ENCODE data around the gene TCEA3.

Gene TCEA3

GRCh38 chr1:23444596-23445390 lies 20.2 kb upstream of the TCEA3 start:
- no peaks in the 10 kb centered on the region for H3K9me3 ChIP-seq (ENCODE audit: low read length)
- H3K27me3 ChIP-seq (ENCODE audit: control insufficient read depth in 1 of 2, insufficient read depth in 2 of 2, low read length in 2 of 2), result no peaks in the 10 kb centered on the region
- H3K9ac ChIP-seq (ENCODE audit: low read length), result no peak overlapping the region
- no peaks in the 10 kb centered on the region for H3K4me1 ChIP-seq (ENCODE audit: insufficient read depth, low read length)
- peaks cover 26% of the 10 kb centered on the region for H3K36me3 ChIP-seq (ENCODE audit: insufficient read depth, low read length)
- H3K27ac ChIP-seq (ENCODE audit: low read depth, low read length), result no peak overlapping the region
- no peak overlapping the region for H3K4me3 ChIP-seq (ENCODE audit: low read depth in 1 of 2, low read length in 2 of 2)

- Histone ChIP-seq H3K9me3 (ENCODE audit: low read length) (no peaks in the 10 kb centered on the region), H3K36me3 (ENCODE audit: insufficient read depth, low read length) (peaks cover 26% of the 10 kb centered on the region), H3K4me1 (ENCODE audit: insufficient read depth, low read length) (no peaks in the 10 kb centered on the region), H3K27ac (ENCODE audit: low read depth, low read length) (no peak overlapping the region), H3K27me3 (ENCODE audit: control insufficient read depth in 1 of 2, insufficient read depth in 2 of 2, low read length in 2 of 2) (no peaks in the 10 kb centered on the region), H3K4me3 (ENCODE audit: low read depth in 1 of 2, low read length in 2 of 2) (no peak overlapping the region), H3K9ac (ENCODE audit: low read length) (no peak overlapping the region)
These were observed 19.6 kb upstream of the TCEA3 start for GRCh38 chr1:23444104-23444533.

GRCh38 chr1:23442751-23443150 lies 18.2 kb upstream of the TCEA3 start:
- peaks cover 39% of the 10 kb centered on the region for H3K36me3 ChIP-seq (ENCODE audit: insufficient read depth, low read length)
- H3K4me3 ChIP-seq (ENCODE audit: low read depth in 1 of 2, low read length in 2 of 2), result no peak overlapping the region
- no peak overlapping the region for H3K27ac ChIP-seq (ENCODE audit: low read depth, low read length)
- H3K9me3 ChIP-seq (ENCODE audit: low read length), result no peaks in the 10 kb centered on the region
- H3K9ac ChIP-seq (ENCODE audit: low read length), result no peak overlapping the region
- H3K4me1 ChIP-seq (ENCODE audit: insufficient read depth, low read length), result no peaks in the 10 kb centered on the region
- H3K27me3 ChIP-seq (ENCODE audit: control insufficient read depth in 1 of 2, insufficient read depth in 2 of 2, low read length in 2 of 2), result no peaks in the 10 kb centered on the region

- Histone ChIP-seq H3K36me3 (ENCODE audit: insufficient read depth, low read length) (peaks cover 35% of the 10 kb centered on the region), H3K27ac (ENCODE audit: low read depth, low read length) (no peak overlapping the region), H3K4me1 (ENCODE audit: insufficient read depth, low read length) (no peaks in the 10 kb centered on the region), H3K27me3 (ENCODE audit: control insufficient read depth in 1 of 2, insufficient read depth in 2 of 2, low read length in 2 of 2) (no peaks in the 10 kb centered on the region), H3K9ac (ENCODE audit: low read length) (no peak overlapping the region), H3K9me3 (ENCODE audit: low read length) (no peaks in the 10 kb centered on the region), H3K4me3 (ENCODE audit: low read depth in 1 of 2, low read length in 2 of 2) (no peak overlapping the region)
These were observed 17.0 kb upstream of the TCEA3 start for GRCh38 chr1:23441446-23442148.

GRCh38 chr1:23438545-23438944 lies 14.0 kb upstream of the TCEA3 start:
- H3K27me3 ChIP-seq (ENCODE audit: control insufficient read depth in 1 of 2, insufficient read depth in 2 of 2, low read length in 2 of 2), result no peaks in the 10 kb centered on the region
- no peak overlapping the region for H3K9ac ChIP-seq (ENCODE audit: low read length)
- no peak overlapping the region for H3K27ac ChIP-seq (ENCODE audit: low read depth, low read length)
- no peak overlapping the region for H3K4me3 ChIP-seq (ENCODE audit: low read depth in 1 of 2, low read length in 2 of 2)
- H3K9me3 ChIP-seq (ENCODE audit: low read length), result no peaks in the 10 kb centered on the region
- H3K4me1 ChIP-seq (ENCODE audit: insufficient read depth, low read length), result no peaks in the 10 kb centered on the region
- peaks cover 63% of the 10 kb centered on the region for H3K36me3 ChIP-seq (ENCODE audit: insufficient read depth, low read length)

GRCh38 chr1:23437355-23437664 lies 12.8 kb upstream of the TCEA3 start:
- Histone ChIP-seq H3K9ac (ENCODE audit: low read length) (no peak overlapping the region), H3K27ac (ENCODE audit: low read depth, low read length) (no peak overlapping the region), H3K36me3 (ENCODE audit: insufficient read depth, low read length) (peaks cover 76% of the 10 kb centered on the region), H3K4me1 (ENCODE audit: insufficient read depth, low read length) (no peaks in the 10 kb centered on the region), H3K9me3 (ENCODE audit: low read length) (no peaks in the 10 kb centered on the region), H3K4me3 (ENCODE audit: low read depth in 1 of 2, low read length in 2 of 2) (no peak overlapping the region), H3K27me3 (ENCODE audit: control insufficient read depth in 1 of 2, insufficient read depth in 2 of 2, low read length in 2 of 2) (no peaks in the 10 kb centered on the region)

DNA sequence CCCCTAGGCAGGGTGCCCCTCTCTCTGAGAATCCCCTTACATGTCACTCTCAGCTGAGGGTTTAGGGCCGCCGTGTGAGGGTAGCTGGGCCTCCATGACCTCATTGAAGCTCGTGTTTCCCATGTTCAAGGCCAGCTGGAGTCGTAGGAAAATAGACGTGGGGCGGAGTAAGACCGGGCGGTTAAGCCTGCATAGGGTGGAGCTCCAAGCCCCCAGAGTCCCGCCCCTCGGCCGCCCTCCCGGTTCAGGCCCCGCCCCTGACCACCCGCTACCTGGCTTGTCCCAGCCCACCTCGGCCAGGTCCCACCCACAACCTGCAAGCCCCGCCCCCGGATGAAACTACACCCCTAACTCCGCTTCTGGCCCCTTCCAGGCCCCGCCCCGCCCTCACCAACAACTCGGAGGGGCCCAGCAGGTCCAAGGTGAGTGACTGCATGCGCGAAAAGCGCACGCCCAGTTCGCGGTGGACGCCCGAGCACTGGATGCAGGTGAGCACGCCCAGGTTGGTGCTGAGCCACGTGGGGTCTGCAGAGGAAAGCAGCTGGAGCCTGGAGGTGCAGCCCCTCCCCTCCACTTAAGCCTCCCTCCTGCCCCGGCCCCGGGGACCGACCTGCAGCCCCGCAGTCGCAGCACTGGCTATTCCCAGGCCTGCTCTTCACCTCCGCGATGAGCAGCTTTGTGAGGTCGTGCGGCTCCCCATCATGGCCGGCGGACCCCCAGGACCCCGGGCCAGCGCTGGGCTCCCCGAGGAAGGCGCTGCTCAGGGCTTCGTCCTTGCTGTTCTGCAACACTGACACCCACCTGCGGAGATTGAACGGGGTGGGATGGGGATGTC lies 12.2 kb upstream of the TCEA3 start:
- Histone ChIP-seq H3K36me3 (ENCODE audit: insufficient read depth, low read length) (peaks cover 73% of the 10 kb centered on the region), H3K4me1 (ENCODE audit: insufficient read depth, low read length) (no peaks in the 10 kb centered on the region), H3K9me3 (ENCODE audit: low read length) (no peaks in the 10 kb centered on the region), H3K27ac (ENCODE audit: low read depth, low read length) (no peak overlapping the region), H3K27me3 (ENCODE audit: control insufficient read depth in 1 of 2, insufficient read depth in 2 of 2, low read length in 2 of 2) (no peaks in the 10 kb centered on the region), H3K9ac (ENCODE audit: low read length) (no peak overlapping the region), H3K4me3 (ENCODE audit: low read depth in 1 of 2, low read length in 2 of 2) (no peak overlapping the region)

DNA sequence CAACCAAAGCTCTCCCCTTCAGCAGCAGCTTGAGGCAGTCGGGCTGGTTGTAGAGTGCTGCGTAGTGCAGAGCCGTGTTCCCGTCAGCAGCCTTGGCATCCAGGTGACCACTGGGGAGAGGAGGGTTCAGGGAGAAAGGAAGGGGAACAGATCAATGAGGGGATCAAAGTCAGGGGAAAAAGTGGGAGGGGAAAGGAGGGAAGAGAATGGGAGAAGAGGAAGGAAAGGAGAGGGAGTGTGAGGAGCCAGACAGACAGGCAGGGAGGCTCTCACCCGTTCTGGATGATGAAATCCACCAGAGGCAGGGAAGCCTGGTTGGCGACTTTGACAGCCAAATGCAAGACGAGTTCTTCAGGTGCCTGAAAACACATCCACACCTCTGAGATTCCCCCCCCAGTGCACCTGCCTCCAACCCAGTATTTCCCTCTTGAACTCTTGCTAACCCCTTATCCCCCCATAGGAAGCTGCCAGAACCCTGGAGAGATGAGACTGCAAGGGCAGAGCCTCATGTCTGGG lies 9.8 kb upstream of the TCEA3 start:
- Histone ChIP-seq H3K4me1 (ENCODE audit: insufficient read depth, low read length) (no peaks in the 10 kb centered on the region), H3K9ac (ENCODE audit: low read length) (no peak overlapping the region), H3K9me3 (ENCODE audit: low read length) (no peaks in the 10 kb centered on the region), H3K36me3 (ENCODE audit: insufficient read depth, low read length) (peaks cover 75% of the 10 kb centered on the region), H3K27ac (ENCODE audit: low read depth, low read length) (no peak overlapping the region), H3K4me3 (ENCODE audit: low read depth in 1 of 2, low read length in 2 of 2) (no peak overlapping the region), H3K27me3 (ENCODE audit: control insufficient read depth in 1 of 2, insufficient read depth in 2 of 2, low read length in 2 of 2) (no peaks in the 10 kb centered on the region)

GRCh38 chr1:23433122-23433521 lies 8.6 kb upstream of the TCEA3 start:
- Histone ChIP-seq H3K4me3 (ENCODE audit: low read depth in 1 of 2, low read length in 2 of 2) (no peak overlapping the region), H3K9me3 (ENCODE audit: low read length) (no peaks in the 10 kb centered on the region), H3K27me3 (ENCODE audit: control insufficient read depth in 1 of 2, insufficient read depth in 2 of 2, low read length in 2 of 2) (no peaks in the 10 kb centered on the region), H3K36me3 (ENCODE audit: insufficient read depth, low read length) (peaks cover 70% of the 10 kb centered on the region), H3K27ac (ENCODE audit: low read depth, low read length) (no peak overlapping the region), H3K4me1 (ENCODE audit: insufficient read depth, low read length) (no peaks in the 10 kb centered on the region), H3K9ac (ENCODE audit: low read length) (no peak overlapping the region)

GRCh38 chr1:23431431-23431830 lies 6.9 kb upstream of the TCEA3 start:
- Histone ChIP-seq H3K9ac (ENCODE audit: low read length) (no peak overlapping the region), H3K36me3 (ENCODE audit: insufficient read depth, low read length) (peaks cover 62% of the 10 kb centered on the region), H3K4me3 (ENCODE audit: low read depth in 1 of 2, low read length in 2 of 2) (no peak overlapping the region), H3K4me1 (ENCODE audit: insufficient read depth, low read length) (no peaks in the 10 kb centered on the region), H3K9me3 (ENCODE audit: low read length) (no peaks in the 10 kb centered on the region), H3K27ac (ENCODE audit: low read depth, low read length) (no peak overlapping the region), H3K27me3 (ENCODE audit: control insufficient read depth in 1 of 2, insufficient read depth in 2 of 2, low read length in 2 of 2) (no peaks in the 10 kb centered on the region)

- H3K36me3 ChIP-seq (ENCODE audit: insufficient read depth, low read length), result peaks cover 56% of the 10 kb centered on the region
- no peak overlapping the region for H3K9ac ChIP-seq (ENCODE audit: low read length)
- H3K27me3 ChIP-seq (ENCODE audit: control insufficient read depth in 1 of 2, insufficient read depth in 2 of 2, low read length in 2 of 2), result no peaks in the 10 kb centered on the region
- no peak overlapping the region for H3K4me3 ChIP-seq (ENCODE audit: low read depth in 1 of 2, low read length in 2 of 2)
- H3K27ac ChIP-seq (ENCODE audit: low read depth, low read length), result no peak overlapping the region
- no peaks in the 10 kb centered on the region for H3K4me1 ChIP-seq (ENCODE audit: insufficient read depth, low read length)
- no peaks in the 10 kb centered on the region for H3K9me3 ChIP-seq (ENCODE audit: low read length)
These were observed 6.3 kb upstream of the TCEA3 start for GRCh38 chr1:23430803-23431202.
